SKM-1 treated with dmso at 0.1 percent for 144 hours (cell line): Measurements from ENCODE around the gene TCERG1L.

Experiments
- DNase-seq: peaks from one replicate; lab custom pipeline; 2025; ENCODE audit not compliant: unreplicated experiment; lab: John Stamatoyannopoulos, UW

The TCERG1L gene

GRCh38 chr10:131131726-131132591, 179.6 kb downstream of the TCERG1L start:
- DNase-seq, result no peak

- no peak for DNase-seq
Observed at GRCh38 chr10:131130025-131130424, 181.5 kb downstream of the TCERG1L start.

- no peak for DNase-seq
Observed at GRCh38 chr10:131129544-131129943, 182.0 kb downstream of the TCERG1L start.

GRCh38 chr10:131128731-131129130, 182.8 kb downstream of the TCERG1L start:
- DNase-seq, result no peak

- no peak for DNase-seq
Observed at GRCh38 chr10:131127610-131128009, 183.9 kb downstream of the TCERG1L start.

DNA sequence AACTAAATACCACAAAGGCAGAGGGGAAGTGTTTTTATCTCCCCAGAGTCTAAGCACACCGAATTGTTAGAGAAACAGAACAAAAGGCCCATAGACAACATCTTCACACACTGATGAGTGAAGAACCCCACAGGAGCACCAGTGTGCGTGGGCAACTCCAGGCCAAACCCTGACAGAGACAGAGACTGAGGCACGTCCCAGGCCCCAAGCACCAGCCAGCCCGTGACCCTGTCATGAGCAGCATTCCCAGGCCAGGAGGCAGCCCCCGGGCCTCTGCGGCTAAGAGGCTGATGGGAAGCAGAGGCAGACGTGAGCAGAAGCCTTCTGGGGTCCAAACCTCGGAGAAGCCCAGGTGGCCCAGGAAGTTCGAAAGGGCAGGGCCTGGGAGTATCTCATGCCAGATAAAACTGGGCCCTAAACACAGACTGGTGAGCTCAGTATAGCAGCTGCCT, 184.4 kb downstream of the TCERG1L start:
- DNase-seq, result no peak

DNA sequence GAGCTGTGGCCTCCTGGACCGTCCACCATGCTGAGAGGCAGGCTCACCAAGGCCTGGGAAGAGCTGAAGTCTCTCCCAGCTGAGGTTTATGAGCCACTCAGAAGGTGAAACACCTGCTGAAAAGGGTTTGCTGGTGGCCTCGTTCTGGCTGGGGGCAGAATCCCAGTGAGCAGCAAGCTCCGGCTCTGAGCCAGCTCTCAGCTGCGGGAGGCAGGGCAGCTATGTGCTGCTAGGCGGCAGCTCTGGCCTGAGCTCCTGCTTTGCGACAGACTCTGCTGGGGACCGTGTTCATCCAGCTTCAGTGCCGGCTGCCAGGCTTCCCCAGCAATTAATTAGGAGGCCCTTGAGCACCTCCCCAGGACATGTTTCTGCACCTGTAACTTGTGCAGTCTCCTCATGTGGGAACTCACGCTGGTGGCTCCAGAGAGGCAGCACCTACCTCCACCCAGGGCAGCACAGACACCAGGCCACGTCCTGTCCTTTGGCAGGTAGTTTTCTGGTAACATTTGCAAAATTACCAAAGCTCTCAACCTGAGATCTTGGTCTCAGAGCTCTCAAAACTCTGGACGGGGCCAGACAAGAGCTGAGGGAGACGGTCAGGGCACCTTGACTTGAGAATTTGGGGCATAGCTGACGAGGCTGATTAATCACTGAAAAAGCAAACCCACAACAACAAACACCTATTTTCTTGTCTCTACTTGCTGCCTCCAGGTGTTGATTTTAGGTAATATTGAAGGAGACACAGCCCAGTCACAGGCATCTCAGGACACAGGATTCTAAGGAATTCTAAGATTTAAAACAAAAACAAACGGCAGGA, 185.0 kb downstream of the TCERG1L start:
- no peak for DNase-seq

DNA sequence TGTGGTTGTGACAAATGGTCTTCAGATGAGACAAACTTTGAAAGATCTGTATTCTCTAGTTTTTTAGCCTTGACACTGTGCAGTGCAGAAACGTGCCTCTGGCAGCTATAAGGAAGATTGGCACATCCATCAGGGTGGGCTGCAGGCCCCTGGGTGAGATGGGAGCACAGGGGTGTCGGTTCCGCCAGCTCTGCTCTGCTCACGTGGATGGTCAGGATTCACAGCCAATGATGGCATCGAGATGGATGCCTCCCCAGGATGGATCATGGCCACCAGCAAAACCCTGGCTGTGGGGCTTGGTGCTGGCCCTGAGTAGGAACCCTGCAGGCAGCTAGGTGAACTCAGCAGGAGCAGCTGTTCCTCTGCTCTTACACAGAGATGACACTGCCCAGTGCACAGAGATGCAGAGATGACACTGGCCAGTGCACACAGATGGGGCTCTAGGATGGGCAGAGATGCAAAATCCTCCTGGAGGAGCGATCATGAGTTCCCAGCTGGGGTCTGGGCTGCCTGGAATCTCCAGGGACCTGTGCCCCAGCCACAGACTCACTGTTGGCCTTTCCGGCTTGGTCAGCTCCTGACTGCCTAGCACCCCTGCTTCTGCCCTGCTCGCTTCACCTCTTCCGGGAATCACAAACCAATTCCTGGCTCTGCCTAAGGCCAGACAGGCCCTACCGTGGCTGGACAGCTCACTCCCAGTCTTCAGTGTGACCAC, 185.9 kb downstream of the TCERG1L start:
- DNase-seq, result no peak

DNA sequence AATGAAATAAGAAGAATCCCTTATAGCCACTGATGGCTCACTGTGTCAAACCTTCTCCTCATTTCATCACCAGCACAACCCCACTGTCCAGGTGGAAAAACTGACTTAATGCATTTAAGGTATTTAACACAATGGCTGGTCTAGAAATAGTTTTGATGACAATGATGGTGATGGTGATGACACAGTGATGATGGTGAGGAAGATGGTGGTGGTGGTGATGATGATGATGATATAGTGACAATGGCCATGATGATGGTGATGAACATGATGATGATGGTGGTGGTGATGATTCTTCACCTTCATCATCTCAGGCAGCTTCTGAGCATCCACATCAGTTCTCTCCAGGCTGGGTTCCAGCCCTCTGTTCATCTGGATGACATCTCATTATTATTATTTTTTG, 186.6 kb downstream of the TCERG1L start:
- DNase-seq, result no peak

DNA sequence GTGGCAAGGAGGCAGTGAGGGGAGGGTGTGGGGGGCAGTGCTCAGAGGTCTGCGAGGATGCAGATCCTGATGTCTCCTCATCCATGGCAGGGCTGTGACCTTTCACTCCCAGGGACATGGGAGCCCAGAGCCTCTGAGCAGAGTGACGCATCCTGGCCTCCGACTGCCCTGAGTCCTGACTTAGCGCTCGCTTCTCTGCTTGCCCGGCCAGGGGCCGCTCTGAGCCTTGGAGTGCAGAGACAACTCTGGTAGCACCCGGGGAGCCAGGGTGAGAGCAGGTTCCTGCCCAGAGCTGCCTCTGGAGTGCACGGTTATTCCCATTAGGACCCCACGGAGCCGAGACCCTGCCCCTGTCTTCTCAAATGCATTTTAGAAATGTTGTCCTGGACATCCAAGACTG, 188.0 kb downstream of the TCERG1L start:
- no peak for DNase-seq

DNA sequence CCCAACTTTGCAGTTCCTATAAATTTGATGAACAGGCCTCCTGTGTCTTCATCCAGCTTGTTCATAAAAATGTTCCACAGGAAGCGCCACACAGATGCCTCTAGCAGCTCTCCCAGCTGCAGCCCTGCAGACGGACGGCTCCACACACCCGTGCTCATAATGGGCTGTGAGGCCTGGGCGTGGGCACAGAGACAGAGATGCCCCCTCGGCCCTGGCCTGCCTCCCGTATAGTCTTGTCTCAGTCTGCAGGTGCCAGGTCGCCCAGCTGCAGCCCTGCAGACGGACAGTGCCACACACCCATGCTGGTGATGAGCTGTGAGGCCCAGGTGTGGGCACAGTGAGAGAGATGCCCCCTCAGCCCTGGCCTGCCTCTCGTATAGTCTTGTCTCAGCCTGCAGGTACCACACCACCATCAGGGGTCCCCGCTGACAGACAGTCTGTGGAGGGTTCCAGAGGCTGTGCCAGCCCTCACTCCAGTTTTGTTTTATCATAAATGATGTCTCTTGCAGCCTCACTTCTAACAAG, 189.9 kb downstream of the TCERG1L start:
- DNase-seq, result no peak

DNA sequence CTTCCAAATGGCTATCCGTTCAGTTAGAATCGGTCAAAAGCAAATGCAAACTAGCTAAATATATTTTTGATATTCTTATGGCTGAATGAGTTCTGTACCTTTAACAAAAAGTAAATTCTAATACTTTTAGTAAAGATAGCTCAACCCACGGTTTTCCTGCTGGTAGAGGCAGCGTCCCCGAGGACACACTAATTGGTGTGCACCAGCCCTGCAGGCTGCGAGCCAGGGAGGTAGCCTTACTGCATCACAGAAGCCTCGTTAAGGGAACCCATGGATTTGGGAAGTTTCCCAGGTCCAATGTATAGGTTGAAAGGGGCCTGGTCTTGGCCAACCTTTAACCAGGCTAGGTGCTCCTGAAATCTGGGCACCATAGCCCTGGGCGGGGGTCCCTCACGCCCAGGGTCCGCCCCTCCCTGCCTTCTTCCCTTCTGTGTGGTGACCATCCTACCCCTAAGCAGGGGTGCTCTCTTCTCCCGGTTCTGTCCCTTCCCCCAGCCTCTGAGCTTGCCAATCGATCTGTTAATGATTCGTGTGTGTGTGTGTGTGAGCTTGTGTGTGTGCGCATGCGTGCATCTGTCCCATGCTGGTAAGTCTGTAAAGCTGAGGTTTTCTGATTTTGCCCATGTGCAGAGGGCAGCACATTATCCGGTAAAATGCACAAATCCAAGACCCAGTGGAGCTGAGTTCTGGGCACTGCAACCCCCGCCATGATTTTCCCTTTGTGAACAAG, 191.7 kb downstream of the TCERG1L start:
- no peak for DNase-seq

GRCh38 chr10:131117416-131118212, 193.9 kb downstream of the TCERG1L start:
- DNase-seq, result no peak

DNA sequence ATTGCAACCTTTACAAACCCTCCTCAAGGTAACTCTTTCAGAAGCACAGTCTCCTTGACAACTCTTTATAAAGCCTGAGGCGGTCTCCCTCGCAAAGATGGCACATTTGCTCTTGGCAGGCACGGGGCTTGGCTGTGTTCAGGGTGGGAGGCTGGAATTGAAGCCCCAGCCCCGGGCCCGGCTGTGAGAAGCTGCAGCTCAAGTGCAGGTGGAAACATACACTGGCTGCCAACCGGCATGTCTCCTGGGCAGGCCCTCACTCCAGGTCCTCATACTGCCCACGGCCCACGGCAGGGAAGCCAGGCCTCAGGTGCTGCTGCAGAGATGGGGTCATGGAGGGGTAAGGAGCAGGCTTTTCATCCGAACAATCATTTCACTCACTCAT, 194.5 kb downstream of the TCERG1L start:
- no peak for DNase-seq

DNA sequence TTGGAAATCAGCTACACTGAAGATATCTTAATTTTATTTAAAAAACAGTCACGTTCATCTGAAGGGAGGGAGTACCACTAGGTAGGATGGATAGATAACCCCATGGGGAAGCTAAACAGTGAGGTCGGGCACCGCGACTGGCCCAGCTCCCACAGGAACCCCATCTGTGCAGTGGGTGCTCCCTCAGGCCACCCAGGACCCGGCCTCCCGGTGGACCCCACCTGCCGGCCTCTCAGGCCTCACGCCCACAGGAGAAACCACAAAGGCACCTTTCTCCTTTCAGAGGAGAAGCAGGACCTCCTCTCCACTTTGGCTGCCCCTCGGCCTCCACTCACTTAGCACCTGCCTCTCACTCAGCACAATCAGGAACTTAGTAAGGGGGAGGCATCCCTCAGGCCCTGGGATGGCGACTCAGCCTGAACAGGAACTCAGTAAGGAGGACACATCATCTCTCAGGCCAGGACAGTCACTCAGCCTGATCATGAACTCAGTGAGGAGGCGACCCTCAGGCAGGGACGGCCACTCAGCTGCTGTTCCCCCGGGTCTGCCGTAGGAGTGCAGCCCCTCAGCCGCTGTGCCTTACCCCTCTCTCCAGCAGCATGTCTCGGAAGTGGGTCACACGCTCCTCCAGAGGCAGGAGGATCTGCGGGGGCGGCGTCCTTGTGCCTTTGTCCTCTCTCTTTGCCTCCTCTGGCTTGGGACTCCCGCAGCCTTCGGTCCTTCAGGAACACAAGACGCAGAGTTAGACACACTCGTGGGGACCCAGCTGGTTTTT, 195.1 kb downstream of the TCERG1L start:
- DNase-seq, result no peak

DNA sequence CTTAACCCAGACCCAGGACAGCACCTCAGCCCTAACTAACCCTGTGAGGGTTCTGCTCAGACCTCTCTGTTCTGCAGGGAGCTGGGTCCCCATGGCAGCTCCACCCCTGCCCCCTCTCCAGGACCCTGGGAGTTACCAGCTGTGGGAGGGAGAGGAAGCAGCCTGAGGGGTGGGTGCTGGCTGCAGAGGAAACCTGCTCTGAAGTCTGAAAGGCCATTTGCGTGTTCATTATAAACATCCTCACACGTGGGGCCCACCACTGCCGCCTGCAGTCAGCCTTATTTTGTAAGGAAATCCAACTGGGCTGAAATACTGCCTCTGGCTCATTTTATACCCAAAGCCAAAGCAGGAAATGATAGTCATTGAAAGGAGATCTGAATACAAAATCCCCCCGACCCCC, 195.7 kb downstream of the TCERG1L start:
- no peak for DNase-seq

GRCh38 chr10:131115321-131115720, 196.2 kb downstream of the TCERG1L start:
- DNase-seq, result no peak

DNA sequence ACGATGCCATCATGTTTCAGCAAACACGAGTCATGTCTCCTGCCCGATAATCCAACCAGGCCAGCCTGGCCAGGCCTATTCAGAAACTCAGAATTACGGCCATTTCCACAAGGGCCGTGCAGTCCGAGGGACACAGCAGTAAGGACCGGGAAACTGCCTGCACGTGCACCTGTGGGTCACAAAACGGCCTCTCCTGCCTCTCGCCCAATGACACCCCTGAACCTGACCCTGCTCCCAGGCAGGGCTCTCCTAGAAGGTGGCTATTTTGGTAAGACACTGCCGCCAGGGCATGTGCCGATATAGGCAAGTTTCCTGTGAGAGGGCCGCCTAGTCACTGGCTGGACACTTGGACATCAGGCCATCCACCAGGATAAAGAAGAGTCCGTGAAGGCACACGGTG, 196.7 kb downstream of the TCERG1L start:
- no peak for DNase-seq

GRCh38 chr10:131113709-131114291, 197.7 kb downstream of the TCERG1L start:
- DNase-seq, result no peak
